ENCODE measurements around the gene PHF21A. TPM values are rescaled to one million over a fixed set of nuclear protein-coding genes. Genes with fewer than 3 reads are reported as not detected.
A peak's percentile ranks its signal among the peaks of the same experiment; 100 is the strongest.

The PHF21A gene
- total and polyA plus RNA-seq, 2 of the 8 experiments (the other 6 are each of a cell fraction or from before 2014, with no cell fraction given), result 17.6 to 40.3 TPM

DNA sequence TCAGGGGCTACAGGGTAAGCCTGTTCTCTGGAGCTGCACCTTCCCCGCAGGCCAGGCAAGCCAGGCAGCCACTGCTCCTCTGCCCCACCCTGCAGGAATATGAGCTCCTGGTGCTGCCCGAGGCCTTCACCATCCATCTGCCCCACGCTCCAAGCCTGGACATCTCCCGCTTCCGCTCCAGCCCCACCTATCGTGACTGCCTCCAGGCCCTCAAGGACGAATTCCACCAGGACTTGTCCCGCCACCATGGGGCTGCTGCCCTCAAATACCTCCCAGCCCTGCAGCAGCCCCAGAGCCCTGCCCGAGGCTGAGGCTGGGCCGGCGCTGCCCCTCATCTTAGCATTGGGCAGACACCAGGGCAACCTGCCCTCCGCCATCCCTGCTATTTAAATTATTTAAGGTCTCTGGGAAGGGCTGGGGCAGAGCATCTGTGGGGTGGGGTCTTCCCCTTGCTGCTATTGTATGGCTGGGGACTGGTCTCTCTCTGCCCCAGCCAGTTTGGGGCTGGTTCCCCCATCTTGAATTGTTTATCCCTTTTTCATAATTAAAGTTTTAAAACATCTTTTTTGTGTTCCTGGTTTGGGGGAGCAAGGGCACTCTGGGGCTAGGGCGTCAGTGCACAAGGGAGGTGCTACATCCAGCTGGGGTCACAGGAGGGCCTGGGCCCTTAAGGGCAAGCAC, 192.6 kb downstream of the PHF21A start:
- Histone ChIP-seq H4K91ac (replicated peaks; ENCODE audit: insufficient read length, low read length) (no peak overlapping the region), H3K18ac (ENCODE audit: extremely low read depth, low read length) (no peak overlapping the region), H3K27me3 (replicated peaks in 1 of 4; ENCODE audit: control insufficient read depth in 3 of 4, extremely low read depth in 1 of 4, insufficient read depth in 3 of 4, low read length in 3 of 4) (no peaks in the 10 kb centered on the region), H3K79me1 (ENCODE audit: low read depth, low read length) (peaks cover 12% of the 10 kb centered on the region), H2BK120ac (replicated peaks; ENCODE audit: low read depth, low read length) (no peak overlapping the region), H3K56ac (replicated peaks; ENCODE audit: insufficient read length, low read depth, low read length) (no peak overlapping the region), H3K27ac (ENCODE audit: low read depth, low read length) (no peak overlapping the region), H3K23me2 (ENCODE audit: low read depth, low read length) (no peaks in the 10 kb centered on the region), H2BK20ac (ENCODE audit: low read length) (no peak overlapping the region), H2AFZ (ENCODE audit: low read length) (no peak overlapping the region), H3K4me3 (ENCODE audit: extremely low read depth in 1 of 4, insufficient read depth in 2 of 4, low read depth in 3 of 4, low read length in 4 of 4) (no peak overlapping the region), H2BK12ac (ENCODE audit: low read depth, low read length) (no peak overlapping the region), H4K5ac (ENCODE audit: insufficient read length, low read depth, low read length) (no peak overlapping the region), H4K20me1 (replicated peaks in 1 of 2; ENCODE audit: control insufficient read depth in 1 of 2, insufficient read depth in 2 of 2, low read length in 2 of 2) (peaks cover 10 to 18% of the 10 kb centered on the region in 2 experiments), H3K23ac (ENCODE audit: insufficient read length) (no peak overlapping the region), H3K9ac (replicated peaks in 1 of 4; ENCODE audit: extremely low read depth in 1 of 4, low read depth in 3 of 4, low read length in 3 of 4) (no peak overlapping the region), H3K4ac (replicated peaks; ENCODE audit: insufficient read length, low read depth, low read length) (no peak overlapping the region), H3K9me3 (ENCODE audit: insufficient read depth in 2 of 2, low read depth in 1 of 2, low read length in 1 of 2) (no peaks in the 10 kb centered on the region), H3K4me1 (replicated peaks in 1 of 4; ENCODE audit: control insufficient read depth in 3 of 4, insufficient read depth in 4 of 4, low read length in 3 of 4) (peaks cover 0 to 6% (median 2%) of the 10 kb centered on the region in 4 experiments; a peak in 2 of 7 replicates), H2BK15ac (ENCODE audit: low read length) (no peak overlapping the region), H3K36me3 (ENCODE audit: control insufficient read depth in 2 of 4, insufficient read depth in 4 of 4, low read length in 3 of 4) (peaks cover 5 to 39% (median 25%) of the 10 kb centered on the region in 4 experiments; a peak in 7 of 8 replicates), H4K8ac (ENCODE audit: extremely low read depth, insufficient read depth, low read length) (no peak overlapping the region), H2AK5ac (ENCODE audit: low read depth, low read length) (no peak overlapping the region), H3K4me2 (ENCODE audit: insufficient read depth in 1 of 2, low read depth in 2 of 2, low read length in 2 of 2) (no peak overlapping the region), H2BK5ac (ENCODE audit: low read depth, low read length) (no peak overlapping the region), H3K79me2 (ENCODE audit: control insufficient read depth in 1 of 2, insufficient read depth in 2 of 2, low read length in 2 of 2) (peaks cover 0 to 8% of the 10 kb centered on the region in 2 experiments; a peak in 1 of 4 replicates), H3K14ac (ENCODE audit: insufficient read length) (no peak overlapping the region)
- DNase-seq (ENCODE audit: low read depth in 1 of 2, low spot score in 2 of 2) (no peak), FAIRE-seq (no peak)
- TF ChIP-seq RBBP5 (IDR thresholded peaks at IDR 0.05; ENCODE audit: borderline replicate concordance, low read depth, low read length), result no peak
- 0 out of 2 replicates have a peak, but pooled peaks have one; percentile 12 for TF ChIP-seq POLR2AphosphoS5 (IDR thresholded peaks at IDR 0.05; ENCODE audit: low read depth, low read length)
- CTCF ChIA-PET (ENCODE audit: partially characterized antibody), result interaction anchor here (1.4 to 3.2 kb wide), 2 partner anchors 37 to 79 kb away, joined by 4 to 12 read pairs; no protein-coding TSS in a partner anchor
- POLR2A ChIA-PET (ENCODE audit: partially characterized antibody), result interaction anchor here (0.9 to 13.6 kb wide), 11 partner anchors 5 to 78 kb away, joined by 3 to 115 read pairs (median 4); partner anchors contain the start of genes LARGE2 and PEX16
- WGBS, 2 experiments (ENCODE audit: extremely low coverage in 1 of 2, insufficient coverage in 1 of 2, insufficient read length in 1 of 2, insufficient replicate concordance in 2 of 2, low coverage in 1 of 2, low lambda C conversion rate in 2 of 2, missing lambda C conversion rate in 1 of 2), result 95% methylated on average over 13 of the region's 13 CpGs; no CpG with 5 or more reads in 1 of the 2 experiments
